PFSK-1 (cell line): ENCODE measurements around the gene MCMBP.

Source experiments
- FOXP2 ChIP-seq: optimal IDR thresholded peaks from 2 replicates; pipeline ENCODE3; 2011; ENCODE audit warnings: borderline replicate concordance, control low read depth, inconsistent platforms; ENCODE audit not compliant: insufficient read depth; ENCODE audit errors: extremely low read length, extremely low read depth
- POLR2AphosphoS5 ChIP-seq: IDR thresholded peaks from 2 replicates; pipeline ENCODE4 v1.6.1; 2012; ENCODE audit warnings: low read depth, mild to moderate bottlenecking, control low read depth, low read length, moderate library complexity
- REST ChIP-seq, 2 experiments: IDR thresholded peaks; 2 replicates each; pipeline versions ENCODE4 v1.6.1 to v1.8.0; 2011 to 2012; ENCODE audit warnings: low read depth in 2 of 2, low read length in 2 of 2, control low read depth in 1 of 2, inconsistent platforms in 1 of 2, mild to moderate bottlenecking in 1 of 2, moderate library complexity in 1 of 2; ENCODE audit not compliant: insufficient read depth in 1 of 2
- SIN3A ChIP-seq: IDR thresholded peaks from 2 replicates; pipeline ENCODE4 v1.6.1; 2012; ENCODE audit warnings: mild to moderate bottlenecking, low read length, moderate library complexity, borderline replicate concordance; ENCODE audit not compliant: insufficient read depth
- TAF1 ChIP-seq: IDR thresholded peaks from 2 replicates; pipeline ENCODE4 v1.6.1; 2012; ENCODE audit warnings: low read length, control low read depth, borderline replicate concordance; ENCODE audit not compliant: insufficient read depth

- TF ChIP-seq TAF1 (no peak), REST (IDR thresholded peaks at IDR 0.05; ENCODE audit: insufficient read depth in 1 of 2, low read depth in 2 of 2, low read length in 2 of 2) (no peak), POLR2AphosphoS5 (no peak), SIN3A (no peak), FOXP2 (no peak)
Observed at GRCh38 chr10:119917777-119918176, 45.1 kb upstream of the MCMBP start.
